Fibroblast of the aortic adventitia (primary cell): Measurements from ENCODE around the gene ELP2. TPM values are rescaled to one million over a fixed set of nuclear protein-coding genes. Genes with fewer than 3 reads are reported as not detected.
"Not testable (repeated sequence)": the region's sequence is repeated elsewhere in the genome, so short reads cannot be mapped to it uniquely, and the experiment has no call there.

Experiments
- DNase-seq: peaks from one replicate; pipeline ENCODE4 v3.0.0-alpha.2; 2010; ENCODE audit warnings: low read depth
- H3K4me3 ChIP-seq: 2 replicates; pipeline ENCODE4 v1.5.1; 2011; ENCODE audit warnings: low read depth, mild to moderate bottlenecking, control low read depth, low read length, moderate library complexity
- CTCF ChIP-seq: IDR thresholded peaks from 2 replicates; pipeline ENCODE4 v1.5.1; 2011; ENCODE audit warnings: mild to moderate bottlenecking, low read length, control low read depth, inconsistent platforms; ENCODE audit not compliant: insufficient read depth
- total RNA-seq: library from RNA; depleted of rRNA; stranded (reverse); fragments of >200 nt; gene quantifications from 2 replicates; pipeline ENCODE4 v1.2.3, GENCODE V29; 2012; ENCODE audit warnings: low replicate concordance

ELP2 gene, protein sequence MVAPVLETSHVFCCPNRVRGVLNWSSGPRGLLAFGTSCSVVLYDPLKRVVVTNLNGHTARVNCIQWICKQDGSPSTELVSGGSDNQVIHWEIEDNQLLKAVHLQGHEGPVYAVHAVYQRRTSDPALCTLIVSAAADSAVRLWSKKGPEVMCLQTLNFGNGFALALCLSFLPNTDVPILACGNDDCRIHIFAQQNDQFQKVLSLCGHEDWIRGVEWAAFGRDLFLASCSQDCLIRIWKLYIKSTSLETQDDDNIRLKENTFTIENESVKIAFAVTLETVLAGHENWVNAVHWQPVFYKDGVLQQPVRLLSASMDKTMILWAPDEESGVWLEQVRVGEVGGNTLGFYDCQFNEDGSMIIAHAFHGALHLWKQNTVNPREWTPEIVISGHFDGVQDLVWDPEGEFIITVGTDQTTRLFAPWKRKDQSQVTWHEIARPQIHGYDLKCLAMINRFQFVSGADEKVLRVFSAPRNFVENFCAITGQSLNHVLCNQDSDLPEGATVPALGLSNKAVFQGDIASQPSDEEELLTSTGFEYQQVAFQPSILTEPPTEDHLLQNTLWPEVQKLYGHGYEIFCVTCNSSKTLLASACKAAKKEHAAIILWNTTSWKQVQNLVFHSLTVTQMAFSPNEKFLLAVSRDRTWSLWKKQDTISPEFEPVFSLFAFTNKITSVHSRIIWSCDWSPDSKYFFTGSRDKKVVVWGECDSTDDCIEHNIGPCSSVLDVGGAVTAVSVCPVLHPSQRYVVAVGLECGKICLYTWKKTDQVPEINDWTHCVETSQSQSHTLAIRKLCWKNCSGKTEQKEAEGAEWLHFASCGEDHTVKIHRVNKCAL
- total RNA-seq, result 83.3 and 119 TPM in 2 replicates

DNA sequence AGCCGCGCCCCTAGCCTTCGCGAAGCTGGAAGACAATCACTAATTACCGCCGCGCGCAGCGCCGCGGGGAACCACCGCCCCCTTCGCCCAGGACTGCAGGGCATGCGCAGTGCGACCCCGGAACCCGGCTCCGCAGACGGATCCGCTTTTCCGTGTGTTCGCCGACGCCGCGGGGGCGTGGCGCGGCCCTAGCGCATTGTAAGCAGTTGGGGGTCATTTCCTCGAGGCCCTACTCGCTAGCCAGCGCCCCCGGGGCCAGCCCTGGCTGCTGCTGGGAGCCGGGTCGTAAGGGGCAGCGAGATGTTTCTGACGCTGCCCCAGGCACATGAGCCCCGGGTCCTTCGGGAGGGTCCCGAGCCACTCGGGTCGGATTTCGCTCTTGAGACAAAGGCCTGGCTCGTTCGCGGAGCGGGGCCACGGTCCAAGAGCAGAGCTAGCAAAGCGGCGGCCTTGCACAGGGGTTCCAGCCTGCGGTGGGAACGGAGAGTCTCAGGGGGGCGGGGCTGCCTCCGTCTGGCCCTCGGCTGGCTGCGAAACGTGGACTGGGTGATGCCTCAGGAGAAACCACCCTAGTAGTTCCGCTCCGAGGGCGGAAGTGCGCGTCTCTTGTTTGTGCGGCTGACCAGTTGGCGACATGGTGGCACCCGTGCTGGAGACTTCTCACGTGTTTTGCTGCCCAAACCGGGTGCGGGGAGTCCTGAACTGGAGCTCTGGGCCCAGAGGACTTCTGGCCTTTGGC is at the start of gene ELP2, which contains the start of gene SLC39A6:
Gene ELP2, plus strand, starts transcription at position 600 of the 739 bp plus-strand sequence. Its CDS starts 35 bp downstream, at position 635.
Gene SLC39A6, minus strand, starts transcription at position 41 of the 739 bp plus-strand sequence. CDS start 2,333 bp downstream, outside the sequence.
- DNase-seq, result peak; percentile 93
- peak within 1 kb of the TSS; percentile 99 for H3K4me3 ChIP-seq

DNA sequence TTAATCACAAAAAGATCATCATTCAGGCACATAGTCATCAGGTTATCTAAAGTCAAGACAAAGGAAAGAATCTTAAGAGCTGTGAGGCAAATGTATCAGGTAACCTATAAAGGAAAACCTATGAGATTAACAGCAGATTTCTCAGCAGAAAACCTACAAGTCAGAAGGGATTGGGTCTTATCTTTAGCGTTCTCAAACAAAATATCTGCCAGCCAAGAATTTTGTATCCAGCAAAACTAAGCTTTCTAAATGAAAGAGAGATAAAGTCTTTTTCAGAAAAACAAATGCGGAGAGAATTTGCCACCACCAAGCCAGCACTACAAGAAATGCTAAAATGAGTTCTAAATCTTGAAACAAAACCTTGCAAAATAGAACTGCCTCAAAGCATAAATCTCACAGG is 48.6 kb upstream of the ELP2 start:
- not testable (repeated sequence) for DNase-seq, H3K4me3 ChIP-seq

More for the DNA sequence above, at the start of gene ELP2, which contains the start of gene SLC39A6:
- no peak for TF ChIP-seq CTCF

- no peak overlapping the region for H3K4me3 ChIP-seq
- DNase-seq, result no peak
- no peak for TF ChIP-seq CTCF
Observed at GRCh38 chr18:36083729-36084128, 46.0 kb upstream of the ELP2 start.

GRCh38 chr18:36085195-36085594 is 44.5 kb upstream of the ELP2 start:
- no peak for DNase-seq
- TF ChIP-seq CTCF, result no peak
- H3K4me3 ChIP-seq, result no peak overlapping the region

GRCh38 chr18:36086186-36086585 is 43.5 kb upstream of the ELP2 start:
- no peak for TF ChIP-seq CTCF
- DNase-seq, result no peak
- no peak overlapping the region for H3K4me3 ChIP-seq

- no peak for TF ChIP-seq CTCF
- H3K4me3 ChIP-seq, result no peak overlapping the region
- no peak for DNase-seq
Observed at GRCh38 chr18:36088256-36088655, 41.4 kb upstream of the ELP2 start.

DNA sequence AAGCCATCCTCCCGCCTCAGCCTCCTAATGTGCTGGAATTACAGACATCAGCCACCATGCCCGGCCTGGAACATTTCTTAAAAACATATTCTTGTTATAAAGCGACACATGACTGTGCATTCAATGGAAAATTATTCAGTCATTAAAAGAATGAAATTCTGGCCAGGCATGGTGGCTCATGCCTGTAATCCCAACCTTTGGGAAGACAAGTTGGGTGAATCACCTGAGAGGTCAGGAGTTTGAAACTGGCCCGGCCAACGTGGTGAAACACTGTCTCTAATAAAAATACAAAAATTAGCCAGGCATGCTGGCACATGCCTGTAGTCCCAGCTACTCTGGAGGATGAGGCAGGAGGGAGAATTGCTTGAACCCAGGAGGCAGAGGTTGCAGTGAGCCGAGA is 40.7 kb upstream of the ELP2 start:
- TF ChIP-seq CTCF, result no peak
- DNase-seq, result no peak
- no peak overlapping the region for H3K4me3 ChIP-seq

- H3K4me3 ChIP-seq, DNase-seq: not testable (repeated sequence)
Observed at GRCh38 chr18:36092116-36092515, 37.6 kb upstream of the ELP2 start.
